Ovary (tissue), 9 donors: Measurements from ENCODE around the gene TDRD9. TPM values are rescaled to one million over a fixed set of nuclear protein-coding genes. Genes with fewer than 3 reads are reported as not detected.

Source experiments
- DNase-seq, 5 donors: peaks; one replicate each; pipeline ENCODE4 v3.0.0-alpha.2; 2019 to 2020
- H3K27ac ChIP-seq, 2 donors: fragments of 200-600 bp; one replicate each; pipeline versions ENCODE4 v1.5.1 to v1.8.0; 2019 to 2022
- H3K27me3 ChIP-seq: fragments of 200-600 bp; one replicate; pipeline ENCODE4 v1.8.0; 2022
- H3K36me3 ChIP-seq: fragments of 200-600 bp; sonication (generic); one replicate; pipeline ENCODE4 v1.5.1; 2019
- H3K4me1 ChIP-seq: one replicate; pipeline ENCODE4 v1.8.1; 2013; ENCODE audit warnings: mild to moderate bottlenecking, moderate library complexity; ENCODE audit not compliant: insufficient read depth
- H3K4me3 ChIP-seq: fragments of 200-600 bp; sonication (generic); one replicate; pipeline ENCODE4 v1.5.1; 2017
- H3K9me3 ChIP-seq, 2 donors: fragments of 200-600 bp in 1 of 2; sonication (generic) in 1 of 2; one replicate each; pipeline versions ENCODE4 v1.5.1 to v1.8.1; 2013 to 2019; ENCODE audit warnings: mild to moderate bottlenecking in 1 of 2, moderate library complexity in 1 of 2
- EP300 ChIP-seq: sonication (generic); formaldehyde crosslinking; IDR thresholded peaks from one replicate; pipeline ENCODE4 v1.6.1; 2017; ENCODE audit warnings: antibody characterized with exemption
- POLR2A ChIP-seq: fragments of 450-650 bp; IDR thresholded peaks from one replicate; pipeline ENCODE4 v1.6.1; 2017; ENCODE audit warnings: antibody characterized with exemption, mild to moderate bottlenecking, moderate library complexity
- WGBS, 3 donors: extraction: QIAGEN DNeasy Blood & Tissue Kit in 1 of 3; methylation state at CpG; one replicate each; pipeline versions ENCODE4 v1.1.5 to v1.1.7; 2013 to 2017; 5-methylcytosine and 5-hydroxymethylcytosine counted together
- intact Hi-C, 4 donors: fragments of 100-400 bp; cut with DNase I; formaldehyde crosslinking; loops; one replicate each; pipeline versions ENCODE4 v1.11.0 to v1.15.1; 2022 to 2023
- polyA plus RNA-seq, 2 donors: library from polyadenylated mRNA; stranded (reverse); fragments of 200-250 nt in 1 of 2; fragments of 350-450 nt in 1 of 2; fragmentation: Illumina TruSeq in 1 of 2; extraction: RNeasy Lipid Tissue Mini Kit (QIAGEN cat#74804) in 1 of 2; gene quantifications; one replicate each; pipeline ENCODE4 v1.2.3, GENCODE V29; 2013 to 2014
- total RNA-seq, 7 donors: library from RNA; depleted of rRNA in 2 of 7; stranded (reverse); fragments of >200 nt in 2 of 7; fragmentation: NEBNext Ultra II Directional in 3 of 7; extraction: Animal tissue kit (Norgen Biotek cat#: 25700) in 3 of 7; gene quantifications; one replicate each; pipeline versions ENCODE4 v1.1.0 to v1.2.4, GENCODE V29; 2016 to 2023
- TF ChIP-seq, protein P1 (sequence below), 3 donors: fragments of 450-650 bp in 2 of 3; fragments of 200-600 bp in 1 of 3; IDR thresholded peaks; one replicate each; pipeline versions ENCODE4 v1.5.1 to v1.8.0; 2016 to 2022; ENCODE audit warnings: antibody characterized with exemption in 3 of 3, mild to moderate bottlenecking in 1 of 3
- donor health status: DM: no; HTN: no; CAD: no; lungs with moderate emphysema.
- donor health status: DM: no; HTN: no; CAD: no.
- donor health status: Bipolar disorder and iron deficiency.
- donor health status: DM: yes; HTN: yes; CAD: no.
- donor health status: DM: no; HTN: no; CAD: no.
- donor health status: DM: yes; HTN: yes; CAD: no.

The TDRD9 gene
- total and polyA plus RNA-seq, 9 donors = 0.23 to 5.1 (median 0.83) TPM

DNA sequence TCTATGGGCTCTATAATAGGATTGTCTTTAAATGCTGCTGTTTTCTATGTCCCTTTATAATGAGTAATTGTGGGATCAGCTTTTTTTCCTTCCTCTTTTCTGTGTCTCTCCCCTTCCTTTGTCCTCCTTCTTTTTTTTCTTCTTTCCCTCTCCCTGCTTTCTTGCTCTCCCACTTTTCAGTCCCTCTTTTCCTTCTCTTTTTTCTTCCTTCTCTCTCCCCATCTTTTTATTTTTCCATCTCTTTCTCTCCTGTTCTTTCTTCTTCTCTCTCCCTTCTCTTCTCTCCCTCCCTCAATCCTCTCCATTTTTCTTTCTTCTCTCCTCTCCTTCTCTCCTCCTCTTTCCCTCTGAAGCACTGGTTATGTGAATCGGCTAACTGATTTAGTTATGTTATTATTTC is 76.6 kb downstream of the TDRD9 start:
- Histone ChIP-seq H3K4me1 (no peaks in the 10 kb centered on the region), H3K27me3 (no peaks in the 10 kb centered on the region), H3K9me3 (no peaks in the 10 kb centered on the region), H3K4me3 (no peak overlapping the region), H3K36me3 (no peaks in the 10 kb centered on the region), H3K27ac (no peak overlapping the region)
- TF ChIP-seq, protein P1, sequence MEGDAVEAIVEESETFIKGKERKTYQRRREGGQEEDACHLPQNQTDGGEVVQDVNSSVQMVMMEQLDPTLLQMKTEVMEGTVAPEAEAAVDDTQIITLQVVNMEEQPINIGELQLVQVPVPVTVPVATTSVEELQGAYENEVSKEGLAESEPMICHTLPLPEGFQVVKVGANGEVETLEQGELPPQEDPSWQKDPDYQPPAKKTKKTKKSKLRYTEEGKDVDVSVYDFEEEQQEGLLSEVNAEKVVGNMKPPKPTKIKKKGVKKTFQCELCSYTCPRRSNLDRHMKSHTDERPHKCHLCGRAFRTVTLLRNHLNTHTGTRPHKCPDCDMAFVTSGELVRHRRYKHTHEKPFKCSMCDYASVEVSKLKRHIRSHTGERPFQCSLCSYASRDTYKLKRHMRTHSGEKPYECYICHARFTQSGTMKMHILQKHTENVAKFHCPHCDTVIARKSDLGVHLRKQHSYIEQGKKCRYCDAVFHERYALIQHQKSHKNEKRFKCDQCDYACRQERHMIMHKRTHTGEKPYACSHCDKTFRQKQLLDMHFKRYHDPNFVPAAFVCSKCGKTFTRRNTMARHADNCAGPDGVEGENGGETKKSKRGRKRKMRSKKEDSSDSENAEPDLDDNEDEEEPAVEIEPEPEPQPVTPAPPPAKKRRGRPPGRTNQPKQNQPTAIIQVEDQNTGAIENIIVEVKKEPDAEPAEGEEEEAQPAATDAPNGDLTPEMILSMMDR (IDR thresholded peaks at IDR 0.05) = no peak
- TF ChIP-seq POLR2A (no peak), EP300 (no peak)
- WGBS, 3 donors = 87 to 94% (median 89%) methylated on average over 1 of the region's 1 CpG
- DNase-seq = no peak
- intact Hi-C loops = no loop called here

DNA sequence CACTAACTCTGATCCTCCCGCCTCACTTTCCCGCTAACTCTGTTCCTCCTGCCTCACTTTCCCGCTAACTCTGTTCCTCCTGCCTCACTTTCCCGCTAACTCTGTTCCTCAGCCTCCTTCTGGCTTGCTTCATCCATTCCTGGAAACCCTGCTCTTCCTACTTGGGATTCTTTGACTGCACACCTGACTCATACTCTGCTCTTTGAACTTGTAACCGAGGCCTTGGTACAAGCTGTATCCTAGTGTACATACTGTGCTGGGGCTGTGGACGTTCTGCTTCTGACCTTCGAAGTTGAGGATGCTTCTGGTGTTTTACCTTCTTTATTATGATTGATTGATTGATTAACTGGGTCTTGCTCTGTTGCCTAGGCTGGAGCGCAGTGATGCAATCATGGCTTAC is 77.2 kb downstream of the TDRD9 start:
- H3K4me3 ChIP-seq = no peak overlapping the region

DNA sequence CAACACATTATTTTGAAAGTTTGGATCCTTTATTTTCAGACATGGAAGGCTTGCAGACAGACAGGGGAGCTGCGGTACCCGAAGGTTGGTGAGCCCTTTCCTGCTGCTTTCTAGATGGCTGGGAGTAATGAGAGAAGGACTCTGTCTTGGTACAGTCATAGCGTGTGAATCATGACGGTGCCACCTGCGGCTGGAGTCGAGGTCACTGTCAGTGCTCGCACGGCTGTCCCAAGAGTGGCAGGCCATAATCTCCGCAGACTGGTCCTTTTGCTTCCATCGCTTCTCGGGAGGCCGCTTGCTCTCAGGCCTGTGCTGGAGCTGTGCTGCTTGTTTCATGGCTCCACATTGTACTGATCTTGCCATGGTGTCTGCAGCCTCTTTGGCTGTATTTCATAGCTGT is 78.9 kb downstream of the TDRD9 start:
- Histone ChIP-seq H3K9me3 (no peaks in the 10 kb centered on the region), H3K4me3 (no peak overlapping the region), H3K4me1 (no peaks in the 10 kb centered on the region), H3K36me3 (no peaks in the 10 kb centered on the region), H3K27ac (no peak overlapping the region), H3K27me3 (no peaks in the 10 kb centered on the region)
- 90 to 92% (median 90%) methylated on average over 12 of the region's 12 CpGs for whole genome bisulfite sequencing, 3 donors
- intact Hi-C loops = no loop called here
- DNase-seq = no peak
- TF ChIP-seq, protein P1 (IDR thresholded peaks at IDR 0.05) = no peak
- TF ChIP-seq POLR2A = no peak

More for the DNA sequence above, 77.2 kb downstream of the TDRD9 start:
- Histone ChIP-seq H3K27ac (no peak overlapping the region), H3K27me3 (no peaks in the 10 kb centered on the region), H3K4me1 (no peaks in the 10 kb centered on the region), H3K9me3 (no peaks in the 10 kb centered on the region), H3K36me3 (no peaks in the 10 kb centered on the region)
- intact Hi-C loops = no loop called here
- WGBS, 3 donors = 82 to 94% (median 86%) methylated on average over 8 of the region's 8 CpGs
- DNase-seq = no peak
- TF ChIP-seq, protein P1 (IDR thresholded peaks at IDR 0.05) = no peak
- no peak for TF ChIP-seq POLR2A
- no peak for TF ChIP-seq EP300

DNA sequence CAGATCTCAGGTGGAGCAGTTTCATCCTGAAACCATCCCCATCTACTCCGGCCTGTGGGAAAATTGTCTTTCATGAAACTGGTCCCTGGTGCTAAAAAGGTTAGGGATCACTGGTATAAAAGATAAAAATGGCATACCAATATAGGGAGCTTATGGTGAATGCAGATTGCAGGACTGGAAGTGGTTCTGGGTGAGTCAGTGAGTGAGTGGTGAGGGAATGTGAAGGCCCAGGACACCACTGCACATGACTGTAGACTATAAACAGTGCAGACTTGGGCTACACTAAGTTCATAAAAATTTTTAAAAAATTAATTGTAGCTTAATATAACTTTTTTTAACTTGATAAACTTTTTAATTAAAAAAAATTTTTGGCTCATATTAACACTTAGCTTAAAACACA is 81.0 kb downstream of the TDRD9 start:
- no peaks in the 10 kb centered on the region for H3K36me3 ChIP-seq
- TF ChIP-seq POLR2A = no peak
- TF ChIP-seq EP300 = no peak
- TF ChIP-seq, protein P1 (IDR thresholded peaks at IDR 0.05) = no peak
- 83 to 96% (median 95%) methylated on average over 1 of the region's 1 CpG for WGBS, 3 donors
- intact Hi-C loops = no loop called here
- no peaks in the 10 kb centered on the region for H3K9me3 ChIP-seq
- H3K4me1 ChIP-seq = no peaks in the 10 kb centered on the region
- H3K27ac ChIP-seq = no peak overlapping the region
- H3K4me3 ChIP-seq = no peak overlapping the region
- no peak for DNase-seq
- no peaks in the 10 kb centered on the region for H3K27me3 ChIP-seq
